DMS 273 (cell line): Measurements from ENCODE around the gene EXOC2.
A peak's percentile ranks its signal among the peaks of the same experiment; 100 is the strongest.
"Not testable (repeated sequence)": the region's sequence is repeated elsewhere in the genome, so short reads cannot be mapped to it uniquely, and the experiment has no call there.

Experiments
- DNase-seq: peaks from one replicate; lab custom pipeline; 2025; ENCODE audit not compliant: unreplicated experiment; lab: John Stamatoyannopoulos, UW

Gene EXOC2

GRCh38 chr6:593139-593906, 99.6 kb downstream of the EXOC2 start:
- peak; percentile 82 for DNase-seq

GRCh38 chr6:589090-589489, 103.8 kb downstream of the EXOC2 start:
- DNase-seq, result no peak

- no peak for DNase-seq
These were observed 106.4 kb downstream of the EXOC2 start for GRCh38 chr6:586553-586952.

GRCh38 chr6:583635-584034, 109.3 kb downstream of the EXOC2 start:
- DNase-seq, result peak; percentile 67

- peak; percentile 55 for DNase-seq
These were observed 109.8 kb downstream of the EXOC2 start for GRCh38 chr6:583116-583515.

- DNase-seq, result no peak
These were observed 110.6 kb downstream of the EXOC2 start for GRCh38 chr6:582370-582769.

GRCh38 chr6:579339-579738, 113.6 kb downstream of the EXOC2 start:
- peak; percentile 53 for DNase-seq

GRCh38 chr6:572596-573265, 120.2 kb downstream of the EXOC2 start:
- no peak for DNase-seq

GRCh38 chr6:571892-572291, 121.0 kb downstream of the EXOC2 start:
- DNase-seq, result no peak

GRCh38 chr6:570825-571224, 122.1 kb downstream of the EXOC2 start:
- no peak for DNase-seq

GRCh38 chr6:568954-569523, 123.9 kb downstream of the EXOC2 start:
- DNase-seq, result no peak

- no peak for DNase-seq
These were observed 124.9 kb downstream of the EXOC2 start for GRCh38 chr6:568085-568484.

- DNase-seq, result no peak
These were observed 129.1 kb downstream of the EXOC2 start for GRCh38 chr6:563863-564262.

GRCh38 chr6:562052-562676, 130.8 kb downstream of the EXOC2 start:
- no peak for DNase-seq

GRCh38 chr6:561335-561734, 131.6 kb downstream of the EXOC2 start:
- not testable (repeated sequence) for DNase-seq

- DNase-seq, result no peak
These were observed 134.0 kb downstream of the EXOC2 start for GRCh38 chr6:558959-559358.

GRCh38 chr6:558089-558488, 134.8 kb downstream of the EXOC2 start:
- peak; percentile 8 for DNase-seq

- no peak for DNase-seq
These were observed 141.0 kb downstream of the EXOC2 start for GRCh38 chr6:551829-552350.

GRCh38 chr6:551405-551804, 141.5 kb downstream of the EXOC2 start:
- DNase-seq, result peak; percentile 6

- DNase-seq, result no peak
These were observed 143.0 kb downstream of the EXOC2 start for GRCh38 chr6:549906-550305.

GRCh38 chr6:548517-548916, 144.4 kb downstream of the EXOC2 start:
- DNase-seq, result no peak

- DNase-seq, result no peak
These were observed 144.8 kb downstream of the EXOC2 start for GRCh38 chr6:548091-548490.
